ENCODE measurements around the gene PBX3.

- no peak for TF ChIP-seq HDGF (IDR thresholded peaks at IDR 0.05; ENCODE audit: borderline replicate concordance)
- no peak for TF ChIP-seq CTBP1 (IDR thresholded peaks at IDR 0.05; ENCODE audit: borderline replicate concordance)
- no peak for TF ChIP-seq ZNF384 (IDR thresholded peaks at IDR 0.05)
- TF ChIP-seq SP1 (IDR thresholded peaks at IDR 0.05) = no peak
- no peak for TF ChIP-seq LEF1 (IDR thresholded peaks at IDR 0.05; ENCODE audit: borderline replicate concordance)
- no peak for TF ChIP-seq SUZ12 (IDR thresholded peaks at IDR 0.05)
Measured at GRCh38 chr9:125768803-125769202, 21.6 kb downstream of the PBX3 start.
